ENCODE data around the gene HNF1A. TPM values are rescaled to one million over a fixed set of nuclear protein-coding genes. Genes with fewer than 3 reads are reported as not detected.

The HNF1A gene
- total and polyA plus RNA-seq, 2 of the 13 experiments (the other 11 are each of a cell fraction or from before 2014, with no cell fraction given), result 13.4 to 34.7 TPM

- TF ChIP-seq ZNF407 (CRISPR knock-in tag; IDR thresholded peaks at IDR 0.05; ENCODE audit: not compliant biosample characterization), result peak; percentile 75
- TF ChIP-seq NCOA1 (CRISPR knock-in tag; IDR thresholded peaks at IDR 0.05), result no peak
- peak; percentile 86; the same call in 1 of the 2 replicates for TF ChIP-seq ZNF280D (CRISPR knock-in tag; IDR thresholded peaks at IDR 0.05)
- TF ChIP-seq SNAI1 (CRISPR knock-in tag; IDR thresholded peaks at IDR 0.05; ENCODE audit: borderline replicate concordance), result no peak
- peak; percentile 89; the same call in 1 of the 2 replicates for TF ChIP-seq ZNF280B (CRISPR knock-in tag; IDR thresholded peaks at IDR 0.05; ENCODE audit: borderline replicate concordance)
- TF ChIP-seq ZNF747 (CRISPR knock-in tag; IDR thresholded peaks at IDR 0.05; ENCODE audit: borderline replicate concordance), result no peak
- no peak for TF ChIP-seq FOXP1 (IDR thresholded peaks at IDR 0.05)
- no peak for TF ChIP-seq FOXP1 (CRISPR knock-in tag; IDR thresholded peaks at IDR 0.05)
- TF ChIP-seq ZNF781 (CRISPR knock-in tag; IDR thresholded peaks at IDR 0.05; ENCODE audit: borderline replicate concordance, not compliant biosample characterization), result peak; percentile 29
- peak; percentile 96 for TF ChIP-seq HBP1 (CRISPR knock-in tag; IDR thresholded peaks at IDR 0.05; ENCODE audit: low read depth)
- TF ChIP-seq ZBTB42 (CRISPR knock-in tag; IDR thresholded peaks at IDR 0.05), result no peak
- TF ChIP-seq TCF7L2 (IDR thresholded peaks at IDR 0.05; ENCODE audit: low read depth, low read length), result no peak
- no peak for TF ChIP-seq HNRNPL (IDR thresholded peaks at IDR 0.05; ENCODE audit: low read depth, low read length)
- TF ChIP-seq RFXANK (CRISPR knock-in tag; IDR thresholded peaks at IDR 0.05), result no peak
Measured at GRCh38 chr12:121015825-121016766, 37.8 kb downstream of the HNF1A start, which contains the start of gene C12orf43 (continued).

All from HepG2 (cell line).